Measurements from ENCODE around the gene GOLPH3L.
"Not testable (repeated sequence)": the region's sequence is repeated elsewhere in the genome, so short reads cannot be mapped to it uniquely, and the experiment has no call there.

The GOLPH3L gene

DNA sequence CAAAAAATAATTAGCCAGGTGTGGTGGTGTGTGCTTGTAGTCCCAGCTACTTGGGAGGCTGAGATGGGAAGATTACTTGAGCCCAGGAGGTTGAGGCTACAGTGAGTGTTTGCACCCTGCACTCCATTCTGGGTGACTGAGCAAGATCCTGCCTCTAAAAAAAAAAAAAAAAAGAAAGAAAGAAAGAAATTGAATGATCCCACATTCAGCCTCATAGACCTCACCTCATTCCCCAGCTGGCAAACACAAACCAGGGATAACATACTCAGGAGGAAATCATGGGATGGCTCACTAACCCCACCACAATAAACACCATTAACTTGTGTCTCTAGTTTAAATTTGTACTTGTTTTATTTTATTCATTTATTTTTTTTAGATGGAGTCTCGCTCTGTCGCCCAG lies 76.0 kb downstream of the GOLPH3L start:
- no peak for DNase-seq
- intact Hi-C loops (cut with DNase I) = loop anchor here (2.0 kb wide), 1 partner anchor 60 kb away; no protein-coding TSS in a partner anchor

DNA sequence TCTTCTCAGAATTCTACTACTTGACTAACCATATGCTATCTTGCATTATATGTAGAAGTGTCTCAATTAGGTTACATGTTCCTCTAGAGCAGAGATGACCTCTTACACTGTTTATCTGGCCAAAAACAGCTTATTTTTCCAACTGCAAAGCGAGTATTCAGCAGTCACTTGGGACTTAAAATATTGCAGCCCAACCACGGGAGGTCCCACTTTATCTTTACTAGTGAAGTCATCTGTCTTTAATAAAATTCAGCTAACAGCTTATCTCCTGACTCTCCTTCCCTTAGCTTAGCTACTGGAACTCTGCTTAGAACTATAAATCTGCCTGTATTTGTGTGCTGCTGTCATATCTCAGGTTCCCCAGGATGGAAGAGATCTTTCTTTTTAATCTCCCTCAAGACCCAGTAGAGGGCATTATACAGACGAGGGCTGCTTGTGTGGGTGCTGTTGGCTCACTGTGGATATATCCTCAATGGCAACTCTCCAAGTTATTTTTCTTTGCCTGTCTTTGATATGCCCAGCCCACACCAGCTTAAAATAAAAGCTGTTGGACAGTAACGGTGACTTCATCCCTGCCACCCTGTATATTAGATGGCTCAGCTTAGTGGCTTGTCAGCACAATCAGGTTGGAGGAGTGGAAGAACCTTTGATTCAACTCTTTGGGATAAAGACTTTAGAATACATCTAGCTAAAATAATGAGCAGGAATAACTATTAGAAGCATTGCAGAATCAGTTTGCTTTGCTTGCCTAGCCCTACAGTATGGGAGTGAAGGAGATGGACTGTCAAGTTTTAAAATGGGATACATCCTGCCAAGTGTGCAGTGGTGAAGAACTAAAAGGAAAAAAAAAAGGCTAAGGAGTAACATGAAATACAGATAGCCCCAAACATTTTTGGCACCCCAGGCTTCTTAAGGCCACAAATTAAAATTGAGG lies 77.1 kb downstream of the GOLPH3L start:
- intact Hi-C loops (cut with DNase I) = loop anchor here (2.0 kb wide), 1 partner anchor 59 kb away; no protein-coding TSS in a partner anchor
- DNase-seq = peak in 1 of 10 donors; percentile 78

DNA sequence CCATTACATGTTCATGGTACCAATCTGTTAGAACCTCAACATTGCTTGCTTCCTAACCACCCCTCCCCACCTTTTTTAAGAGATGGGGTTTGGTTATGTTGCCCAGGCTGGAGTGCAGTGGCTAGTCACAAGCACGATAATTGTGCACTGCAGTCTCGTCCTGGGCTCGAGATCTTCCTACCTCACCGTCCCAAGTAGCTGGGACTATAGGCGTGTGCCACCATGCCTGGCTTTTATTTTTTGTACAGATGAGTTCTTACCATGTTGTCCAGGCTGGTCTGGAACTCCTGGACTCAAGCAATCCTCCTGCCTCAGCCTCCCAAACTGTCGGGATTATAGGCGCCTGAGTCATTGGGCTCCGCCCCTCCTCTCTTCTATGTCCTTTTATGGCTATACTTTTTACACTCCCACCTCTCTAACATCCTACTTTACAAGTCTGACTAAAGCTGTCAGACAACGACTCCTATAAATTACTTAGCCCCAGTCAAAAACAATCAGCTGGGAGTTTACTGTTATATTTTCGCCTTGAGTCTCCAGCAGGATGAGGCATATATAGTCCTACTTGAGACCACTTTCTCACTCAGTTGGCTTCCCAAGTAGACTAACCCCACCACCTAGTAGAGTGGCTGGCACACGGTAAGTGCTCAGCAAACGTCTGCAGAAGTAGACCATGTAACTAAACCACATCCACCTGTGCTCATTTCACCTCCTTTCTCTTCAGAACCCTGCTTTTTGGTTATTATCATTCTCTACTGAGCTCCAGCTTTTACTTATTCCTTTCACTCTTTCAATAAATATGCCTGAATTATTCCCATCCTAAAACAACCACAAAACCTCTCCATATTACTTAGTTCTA lies 81.4 kb downstream of the GOLPH3L start:
- intact Hi-C loops (cut with DNase I) = no loop called here
- peak in 1 of 10 donors; percentile 55 for DNase-seq

DNA sequence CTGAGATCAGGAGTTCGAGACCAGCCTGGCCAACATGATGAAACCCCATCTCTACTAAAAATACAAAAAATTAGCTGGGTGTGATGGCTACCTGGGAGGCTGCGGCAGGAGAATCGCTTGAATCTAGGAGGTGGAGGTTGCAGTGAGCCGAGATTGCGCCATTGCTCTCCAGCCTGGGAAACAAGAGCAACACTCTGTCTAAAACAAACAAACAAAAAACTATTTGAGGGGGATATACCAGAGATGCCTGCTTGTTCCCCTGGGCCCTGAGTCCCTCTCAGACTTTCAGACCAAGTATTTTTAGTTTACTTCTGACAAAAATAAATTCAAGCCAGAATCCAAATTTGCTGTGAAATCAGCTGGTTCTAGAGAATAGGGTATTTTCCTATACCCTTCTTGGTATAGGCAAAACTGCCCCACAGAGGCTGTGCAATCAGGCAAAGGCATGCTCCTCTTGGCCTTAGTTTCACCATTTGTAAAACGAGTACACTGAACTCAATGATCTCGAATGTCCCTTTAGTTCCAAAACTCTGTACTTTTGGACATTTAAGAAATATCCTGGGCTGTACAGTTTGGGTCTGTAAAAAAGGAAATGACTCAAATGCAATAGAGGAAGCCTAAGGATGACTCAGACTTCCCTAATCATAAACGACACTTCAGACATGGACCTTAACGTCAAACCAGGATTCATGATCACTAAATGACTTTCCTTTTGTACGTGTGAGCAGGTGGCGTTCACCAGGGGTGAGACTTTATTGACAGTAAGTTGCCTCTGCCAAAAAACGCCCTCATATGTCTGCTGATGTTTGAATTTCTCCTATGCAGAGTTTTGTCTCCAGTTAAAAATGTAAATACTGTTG lies 83.7 kb downstream of the GOLPH3L start:
- intact Hi-C loops (cut with DNase I) = no loop called here
- peak in 1 of 10 donors; percentile 52 for DNase-seq

DNA sequence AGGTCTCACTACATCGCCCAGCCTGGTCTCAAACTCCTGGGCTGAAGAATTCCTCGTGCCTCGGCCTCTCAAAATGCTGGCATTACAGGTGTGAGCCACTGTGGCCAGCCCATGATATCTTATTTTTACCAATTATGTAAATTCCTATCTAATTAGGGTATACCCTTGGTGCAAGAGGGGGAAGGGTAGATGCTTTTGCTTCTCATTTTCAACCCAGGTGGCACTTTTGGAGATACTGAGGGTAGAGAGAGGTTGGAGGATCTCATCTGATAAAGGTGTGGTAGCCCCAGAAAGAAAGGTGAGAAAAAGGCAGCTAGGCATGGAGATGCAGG lies 85.0 kb downstream of the GOLPH3L start:
- DNase-seq = no peak
- intact Hi-C loops (cut with DNase I) = no loop called here

DNA sequence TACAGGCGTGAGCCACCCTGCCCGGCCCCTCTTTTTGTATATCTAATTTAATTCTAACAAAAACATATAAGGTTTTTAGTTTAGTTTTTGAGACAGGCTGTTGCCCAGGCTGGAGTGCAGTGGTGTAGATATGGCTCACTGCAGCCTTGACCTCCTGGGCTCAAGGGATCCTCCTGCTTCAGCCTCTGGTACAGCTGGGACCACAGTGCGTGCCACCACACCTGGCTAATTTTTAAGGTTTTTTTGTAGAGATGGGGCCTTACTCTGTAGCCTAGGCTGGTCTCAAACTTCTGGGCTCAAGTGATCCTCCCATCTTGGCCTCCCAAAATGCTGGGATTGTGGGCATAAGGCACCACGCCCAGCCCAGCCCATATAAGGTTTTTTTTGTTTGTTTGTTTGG lies 86.4 kb downstream of the GOLPH3L start:
- peak in 1 of 10 donors; percentile 46 for DNase-seq
- intact Hi-C loops (cut with DNase I) = no loop called here

DNA sequence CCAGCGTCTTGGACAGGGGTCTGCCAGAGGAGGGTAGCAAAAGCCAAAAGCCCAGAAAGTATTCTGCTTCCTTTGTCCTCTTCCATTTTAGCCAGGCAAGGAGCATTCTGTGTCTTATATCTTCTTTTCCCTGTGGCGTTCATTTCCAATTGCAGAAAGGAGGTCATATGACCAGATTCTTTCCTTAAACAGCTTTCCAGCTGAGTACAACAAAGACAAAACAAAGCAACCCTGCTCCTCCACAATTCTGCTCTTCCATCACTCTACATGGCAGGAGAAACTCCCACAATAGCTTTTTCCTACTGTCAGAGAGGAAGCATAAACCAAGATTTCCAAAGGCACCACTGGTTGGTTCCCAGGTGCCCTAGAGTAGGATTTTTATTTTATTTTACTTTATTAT lies 87.2 kb downstream of the GOLPH3L start:
- DNase-seq = peak in 1 of 10 donors; percentile 7
- intact Hi-C loops (cut with DNase I) = no loop called here

DNA sequence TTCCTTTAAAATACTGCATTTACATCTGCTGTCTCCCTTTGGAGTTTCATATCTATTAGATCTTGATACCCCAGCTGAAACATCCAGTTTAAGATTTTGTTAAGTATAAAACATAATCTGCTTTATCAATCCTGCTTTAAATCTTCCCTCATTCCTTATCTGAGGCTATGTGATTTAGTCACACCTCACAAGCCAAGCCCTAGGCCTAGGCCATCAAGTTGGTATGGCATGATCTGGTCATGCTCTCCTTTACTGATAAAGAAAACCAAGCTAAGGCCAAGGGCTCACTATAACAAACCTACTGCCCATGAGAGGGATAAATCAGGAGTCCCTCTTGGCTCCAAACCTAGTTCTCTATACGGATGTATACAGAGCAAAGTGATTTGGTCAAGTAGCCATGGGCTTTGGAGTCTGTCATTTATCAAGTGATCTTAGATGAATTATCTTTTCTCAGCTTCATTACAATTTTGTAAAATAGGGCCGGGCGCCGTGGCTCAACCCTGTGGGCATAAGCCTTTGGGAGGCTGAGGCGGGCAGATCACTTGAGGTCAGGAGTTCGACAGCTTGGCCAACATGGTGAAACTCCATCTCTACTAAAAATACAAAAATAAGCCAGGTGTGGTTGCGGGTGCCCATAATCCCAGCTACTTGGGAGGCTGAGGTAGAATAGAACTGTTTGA lies 90.4 kb downstream of the GOLPH3L start:
- intact Hi-C loops (cut with DNase I) = no loop called here
- peak in 1 of 10 donors; percentile 16 for DNase-seq

DNA sequence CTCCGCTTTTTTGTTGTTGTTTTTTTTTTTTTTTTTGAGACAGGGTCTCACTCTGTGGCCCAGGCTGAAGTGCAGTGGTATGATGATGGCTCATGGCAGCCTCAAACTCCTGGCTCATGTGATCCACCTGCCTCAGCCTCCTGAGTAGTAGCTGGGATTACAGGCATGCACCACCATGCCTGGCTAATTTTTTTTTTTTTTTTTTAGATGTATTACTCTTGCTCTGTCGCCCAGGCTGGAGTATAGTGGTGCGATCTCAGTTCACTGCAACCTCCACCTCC lies 91.6 kb downstream of the GOLPH3L start:
- DNase-seq = peak in 1 of 10 donors; percentile 11
- intact Hi-C loops (cut with DNase I) = not testable (repeated sequence)

DNA sequence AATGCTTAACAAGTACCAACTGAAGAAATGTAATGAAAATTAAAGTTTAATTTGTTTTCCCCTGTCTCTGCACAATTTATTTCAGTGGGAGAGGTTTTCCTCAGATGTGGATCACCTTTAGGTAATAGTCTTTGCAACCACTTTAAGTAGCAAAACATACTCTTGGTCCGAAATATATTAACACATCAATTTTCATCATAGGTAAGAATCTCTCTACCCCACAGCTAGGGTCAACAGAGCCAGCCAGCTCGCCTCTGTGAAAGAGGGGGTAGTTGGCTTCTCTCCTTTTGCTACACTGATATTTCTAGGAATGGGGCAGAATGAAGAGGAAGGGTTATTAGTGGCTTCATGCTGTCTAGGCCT lies 92.7 kb downstream of the GOLPH3L start:
- intact Hi-C loops (cut with DNase I) = no loop called here
- DNase-seq = no peak

DNA sequence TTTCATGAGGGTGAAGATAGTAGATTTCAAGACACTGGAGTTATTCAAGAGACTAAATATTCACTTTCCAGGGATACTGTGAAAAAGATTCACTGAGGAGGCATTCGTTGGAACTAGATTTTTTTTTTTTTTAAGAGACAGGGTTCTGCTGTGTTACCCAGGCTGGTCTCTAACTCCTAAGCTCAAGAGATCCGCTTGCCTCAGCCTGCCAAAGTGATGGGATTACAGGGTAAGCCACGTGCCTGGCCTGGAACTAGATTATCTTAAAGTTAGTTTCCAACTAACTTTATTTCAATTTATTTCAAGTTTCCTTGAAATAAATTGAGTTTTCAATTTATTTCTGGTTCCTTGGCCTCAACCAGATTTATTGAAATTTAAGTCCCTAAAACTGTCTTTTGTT lies 93.2 kb downstream of the GOLPH3L start:
- peak in 1 of 10 donors; percentile 5 for DNase-seq
- intact Hi-C loops (cut with DNase I) = no loop called here

DNA sequence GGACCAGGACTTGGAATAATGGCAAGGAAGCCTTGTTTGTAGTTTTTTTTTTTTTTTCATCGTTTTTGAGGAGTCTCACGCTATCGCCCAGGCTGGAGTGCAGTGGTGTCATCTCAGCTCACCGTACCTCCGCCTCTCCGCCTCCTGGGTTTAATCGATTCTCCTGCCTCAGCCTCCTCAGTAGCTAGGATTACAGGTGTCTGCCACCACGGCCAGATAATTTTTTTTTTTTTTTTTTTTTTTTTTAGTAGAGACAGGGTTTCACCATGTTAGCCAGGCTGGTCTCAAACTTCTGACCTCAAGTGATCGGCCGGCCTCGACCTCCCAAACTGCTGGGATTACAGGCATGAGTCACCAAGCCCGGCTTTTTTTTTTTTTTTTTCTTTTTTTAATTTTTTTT lies 94.6 kb downstream of the GOLPH3L start:
- DNase-seq = peak in 1 of 10 donors; percentile 30
- intact Hi-C loops (cut with DNase I) = not testable (repeated sequence)

DNA sequence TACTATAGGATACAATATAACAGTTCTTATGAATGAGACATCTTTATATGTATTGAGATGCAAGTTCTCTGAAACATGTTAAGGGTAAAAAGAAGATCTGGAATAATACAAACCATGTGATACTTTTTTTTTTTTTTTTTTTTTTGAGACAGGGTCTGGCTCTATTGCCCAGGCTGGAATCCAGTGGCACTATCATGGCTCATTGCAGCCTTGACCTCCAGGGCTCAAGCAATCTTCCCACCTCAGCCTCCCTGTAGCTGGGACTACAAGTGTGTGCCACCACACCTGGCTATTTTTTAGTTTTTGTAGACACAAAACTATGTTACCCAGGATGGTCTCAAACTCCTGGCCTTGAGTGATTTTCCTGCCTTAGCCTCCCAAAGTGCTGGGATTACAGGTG lies 95.4 kb downstream of the GOLPH3L start:
- intact Hi-C loops (cut with DNase I) = no loop called here
- DNase-seq = no peak

DNA sequence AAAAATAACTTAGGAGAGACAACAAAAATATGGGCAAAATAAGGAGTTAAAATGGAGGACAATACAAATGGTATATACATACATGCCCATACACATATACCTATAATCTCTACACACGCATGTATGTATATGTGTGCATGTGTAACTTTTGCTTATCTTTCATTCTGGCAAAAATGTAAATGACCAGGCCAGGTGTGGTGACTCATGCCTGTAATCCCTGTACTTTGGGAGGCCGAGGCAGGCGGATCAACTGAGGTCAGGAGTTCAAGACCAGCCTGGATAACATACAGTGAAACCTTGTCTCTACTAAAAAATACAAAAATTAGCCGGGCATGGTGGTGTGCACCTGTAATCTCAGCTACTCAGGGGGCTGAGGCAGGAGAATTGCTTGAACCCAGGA lies 98.6 kb downstream of the GOLPH3L start:
- DNase-seq = not testable (repeated sequence)
- intact Hi-C loops (cut with DNase I) = loop anchor here (1.0 kb wide), 1 partner anchor 12 kb away; no protein-coding TSS in a partner anchor

DNA sequence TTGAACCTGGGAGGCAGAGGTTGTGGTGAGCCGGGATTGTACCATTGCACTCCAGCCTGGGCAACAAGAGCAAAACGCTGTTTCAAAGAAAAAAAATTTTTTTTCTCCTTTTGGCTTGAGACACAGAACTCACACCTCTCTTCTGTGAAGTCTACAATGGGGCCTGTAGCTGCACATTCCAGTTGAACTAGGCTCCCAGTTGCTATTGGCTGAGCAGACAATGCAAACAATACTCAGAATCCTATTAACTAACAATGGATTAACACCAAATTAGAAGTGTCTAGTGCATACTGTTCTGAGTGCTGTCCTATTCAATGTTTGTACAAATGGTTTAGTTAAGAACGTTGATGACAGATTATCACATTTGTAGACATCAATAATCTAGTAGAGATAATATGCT lies 100.0 kb downstream of the GOLPH3L start:
- no peak for DNase-seq
- intact Hi-C loops (cut with DNase I) = no loop called here

Data from posterior cingulate gyrus (tissue), 11 donors.